M059J (cell line): ENCODE measurements around the gene GNGT2. TPM values are rescaled to one million over a fixed set of nuclear protein-coding genes. Genes with fewer than 3 reads are reported as not detected.

Source experiments
- DNase-seq: peaks from one replicate; pipeline ENCODE4 v3.0.0-alpha.2; 2012; ENCODE audit warnings: low read depth
- total RNA-seq: library from RNA; depleted of rRNA; stranded (reverse); fragments of >200 nt; shearing (Covaris generic); gene quantifications from 2 replicates; pipeline ENCODE4 v1.2.3, GENCODE V29; 2014; rRNA removed

GNGT2 gene
- total RNA-seq: 0.49 TPM in 1 of 2 replicates, not detected in the other

DNA sequence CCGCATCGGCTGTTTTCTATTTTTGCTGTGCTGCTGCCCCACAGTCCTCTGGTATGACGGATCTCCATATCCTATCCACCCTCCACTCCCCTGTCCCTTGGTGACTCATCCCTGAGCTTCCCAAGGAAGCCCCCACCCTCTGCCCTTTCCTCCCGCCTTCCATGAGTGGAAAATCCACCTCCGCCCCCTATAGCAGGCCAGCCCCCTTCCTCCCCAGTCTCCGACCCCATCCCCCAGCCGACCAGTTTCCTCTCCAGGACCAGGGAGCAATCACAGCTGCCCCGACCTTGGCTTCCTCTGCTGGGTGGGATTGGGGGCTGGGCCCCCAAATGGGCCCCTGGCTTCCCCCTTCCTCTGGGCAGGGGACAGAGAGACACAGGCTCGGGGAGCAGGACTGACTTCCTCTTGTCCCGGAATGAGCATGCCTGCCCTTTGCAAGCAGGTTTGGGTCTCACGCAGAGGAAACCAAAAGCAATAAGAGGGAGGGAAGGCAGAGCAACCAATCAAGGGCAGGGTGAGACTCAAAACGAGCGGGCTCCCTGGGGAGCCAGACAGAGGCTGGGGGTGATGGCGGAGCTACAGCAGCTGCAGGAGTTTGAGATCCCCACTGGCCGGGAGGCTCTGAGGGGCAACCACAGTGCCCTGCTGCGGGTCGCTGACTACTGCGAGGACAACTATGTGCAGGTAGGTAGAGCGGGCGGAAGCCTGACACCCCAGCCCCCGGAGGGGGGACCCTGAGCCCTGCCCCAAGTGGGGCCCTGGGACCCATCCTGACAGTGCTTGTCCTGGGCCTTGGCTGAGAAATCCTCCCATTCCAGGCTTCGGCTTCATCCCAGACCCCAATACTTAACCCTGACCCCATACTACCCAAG lies at the start of gene GNGT2, which contains the start of gene ABI3:
GNGT2 (minus strand) TSS at position 417 of the 872 bp plus-strand sequence. CDS start 3,152 bp downstream, outside the sequence.
ABI3 (plus strand) TSS at position 550 of the 872 bp plus-strand sequence; CDS start at position 568, 18 bp downstream.
- no peak for DNase-seq

DNA sequence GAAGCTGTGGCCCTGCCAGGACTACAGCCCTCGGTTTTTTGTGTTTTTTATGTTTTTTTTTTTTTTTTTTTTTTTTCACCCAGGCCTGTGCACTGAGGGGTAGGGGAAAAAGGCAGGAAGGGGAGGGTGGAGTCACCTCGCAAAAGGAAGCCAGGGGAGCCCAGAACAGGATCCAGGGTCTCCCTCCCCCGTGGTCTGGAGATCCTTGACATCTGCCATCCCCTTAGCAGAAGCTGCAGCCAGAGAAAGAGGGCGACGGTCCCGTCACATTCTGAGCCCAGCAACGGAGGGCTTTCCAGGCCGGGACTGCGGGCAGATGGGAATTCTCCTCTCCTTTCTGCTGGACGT lies 49.3 kb upstream of the GNGT2 start:
- no peak for DNase-seq

DNA sequence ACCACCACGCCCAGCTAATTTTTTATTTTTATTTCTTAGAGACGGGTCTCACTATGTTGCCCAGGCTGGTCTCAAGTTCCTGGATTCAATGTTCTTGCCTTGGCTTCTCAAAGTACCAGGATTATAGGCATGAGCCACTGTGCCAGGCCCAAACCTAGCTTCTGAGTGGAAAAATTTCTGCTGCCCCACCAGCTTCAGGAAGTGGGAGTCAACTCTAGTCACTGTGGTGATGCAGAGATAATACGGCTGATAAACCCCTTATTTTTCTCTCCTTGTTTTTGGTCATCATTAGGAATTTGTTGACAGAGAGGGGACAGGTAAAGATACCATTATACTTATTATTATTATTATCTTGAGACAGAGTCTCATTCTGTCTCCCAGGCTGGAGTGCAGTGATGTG lies 48.0 kb upstream of the GNGT2 start:
- DNase-seq: peak; percentile 25

DNA sequence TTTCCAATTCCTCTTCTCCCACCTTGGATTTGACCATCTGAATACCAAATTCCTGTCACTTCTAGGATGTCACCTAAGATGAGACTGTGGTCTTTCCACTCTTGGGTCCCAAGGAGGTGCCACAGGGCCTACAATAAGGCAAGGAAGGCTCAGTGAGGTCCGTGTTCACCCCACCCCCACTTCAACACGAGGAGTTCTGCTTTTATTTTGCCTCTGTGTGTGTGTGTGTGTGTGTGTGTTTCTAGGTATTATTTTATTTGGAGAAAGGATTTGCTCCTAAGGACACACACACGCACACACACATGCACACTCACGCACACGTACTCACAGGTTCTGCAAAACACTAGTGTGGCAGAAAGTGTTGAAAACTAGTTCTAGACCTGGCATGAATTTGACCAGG lies 44.8 kb upstream of the GNGT2 start:
- DNase-seq: no peak

DNA sequence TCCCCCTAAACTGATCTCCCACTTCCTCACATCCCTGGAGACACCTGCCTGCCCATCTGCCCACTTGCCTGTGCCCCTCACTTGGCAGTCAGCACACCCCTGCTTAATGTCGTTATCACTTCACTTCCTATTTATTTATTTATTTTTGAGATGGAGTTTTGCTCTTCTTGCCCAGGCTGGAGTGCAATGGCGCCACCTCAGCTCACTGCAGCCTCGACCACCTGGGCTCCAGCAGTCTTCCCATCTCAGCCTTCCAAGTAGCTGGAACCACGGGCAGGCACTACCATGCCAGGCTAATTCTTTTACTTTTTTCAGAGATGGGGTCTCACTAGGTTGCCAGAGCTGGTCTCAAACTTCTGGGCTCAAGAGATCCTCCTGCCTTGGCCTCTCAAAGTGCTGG lies 43.7 kb upstream of the GNGT2 start:
- DNase-seq: no peak

DNA sequence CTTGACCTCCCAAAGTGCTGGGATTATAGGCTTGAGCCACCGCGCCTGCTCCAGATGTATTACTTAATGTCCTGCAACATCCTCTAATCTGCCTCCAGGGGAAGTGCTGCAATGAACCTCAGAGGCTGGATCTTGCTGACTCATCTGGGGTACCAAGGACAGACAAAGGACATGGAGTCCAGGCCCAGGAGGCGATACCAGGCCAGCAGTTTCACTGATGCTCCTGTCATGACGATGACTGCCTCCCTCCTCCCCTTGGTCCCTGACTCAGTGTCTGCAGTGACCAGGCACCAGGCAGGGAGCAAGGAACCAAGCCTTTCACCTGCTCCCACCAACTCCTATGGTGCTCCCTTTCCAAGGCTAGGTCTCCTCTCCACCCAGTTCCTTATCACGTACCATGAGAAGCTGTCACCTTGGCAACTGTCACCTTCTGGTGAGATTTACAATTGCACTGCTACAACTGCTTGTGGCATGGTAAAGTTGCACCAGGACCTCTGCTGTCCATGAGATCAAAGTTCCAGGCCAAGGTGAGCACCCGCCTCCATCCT lies 41.8 kb upstream of the GNGT2 start:
- peak; percentile 78 for DNase-seq

DNA sequence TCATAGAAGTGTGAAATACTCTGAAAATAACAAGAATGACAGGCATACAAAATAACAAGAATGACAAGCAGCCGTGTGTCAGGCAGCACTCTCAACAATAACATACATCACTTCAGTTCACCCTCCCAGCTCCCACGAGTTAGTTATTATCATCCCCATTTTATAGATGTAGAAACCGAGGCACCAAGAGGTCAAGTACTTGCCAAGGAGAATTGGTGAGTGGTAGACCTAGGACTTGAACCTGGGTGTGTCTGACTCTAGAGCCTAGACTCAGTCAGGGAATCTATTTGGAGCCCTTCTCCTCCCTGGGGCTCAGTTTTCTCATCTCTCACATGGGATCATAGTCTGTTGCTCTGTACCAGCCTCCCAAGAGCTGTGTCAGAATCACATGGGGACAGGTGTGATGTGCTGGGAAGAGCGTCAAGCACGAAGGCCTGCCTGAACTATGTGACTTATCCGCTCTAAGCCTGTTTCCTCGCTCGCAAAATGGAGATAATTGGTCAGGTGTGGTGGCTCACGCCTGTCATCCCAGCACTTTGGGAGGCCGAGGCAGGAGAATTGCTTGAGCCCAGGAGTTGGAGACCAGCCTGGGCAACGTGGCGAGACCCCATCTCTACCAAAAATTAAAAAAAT lies 39.6 kb upstream of the GNGT2 start:
- no peak for DNase-seq

DNA sequence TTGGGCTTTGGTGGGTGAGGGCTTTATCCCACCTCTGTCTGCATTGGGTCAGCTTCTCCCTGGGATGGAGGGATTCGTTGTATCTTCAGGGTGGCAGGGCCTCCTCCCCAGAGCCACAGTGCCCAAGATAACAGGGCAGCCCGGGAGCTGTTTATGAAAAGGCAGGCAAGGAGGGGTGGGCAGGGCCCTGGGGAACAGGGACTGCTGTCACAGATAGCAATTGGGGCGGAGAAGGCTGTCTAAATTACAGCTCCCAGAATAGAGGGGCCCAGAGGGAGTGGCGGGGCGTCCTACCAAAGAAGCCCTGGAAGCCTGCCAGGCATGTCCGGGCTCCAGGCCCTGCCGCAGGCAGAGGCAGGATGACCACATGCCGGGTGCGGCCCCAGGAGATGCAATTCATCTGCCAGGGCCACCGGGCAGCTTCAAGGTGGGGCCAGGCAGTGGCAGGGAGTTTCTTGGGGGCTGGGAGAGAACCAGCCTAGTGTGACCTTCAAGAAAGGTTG lies 39.0 kb upstream of the GNGT2 start:
- DNase-seq: peak; percentile 49

DNA sequence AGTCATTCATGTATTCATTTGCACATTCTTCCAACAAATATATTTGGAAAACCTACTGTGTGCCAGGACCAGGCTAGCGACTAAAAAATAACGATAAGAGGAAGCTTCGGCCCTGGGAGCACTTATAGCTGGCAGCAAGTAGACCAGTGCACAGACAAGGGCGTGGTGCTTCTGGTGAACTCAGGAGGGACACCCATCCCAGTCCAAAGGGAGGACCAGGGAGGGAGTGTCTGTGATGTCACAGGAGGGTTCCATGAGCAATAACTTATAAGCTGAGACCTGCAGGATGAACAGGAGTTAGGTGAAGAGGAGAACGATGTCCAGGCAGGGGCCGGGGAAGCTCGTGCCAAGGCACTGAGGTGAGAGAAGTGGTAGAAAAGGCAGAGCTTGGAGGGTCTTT lies 37.6 kb upstream of the GNGT2 start:
- DNase-seq: no peak

DNA sequence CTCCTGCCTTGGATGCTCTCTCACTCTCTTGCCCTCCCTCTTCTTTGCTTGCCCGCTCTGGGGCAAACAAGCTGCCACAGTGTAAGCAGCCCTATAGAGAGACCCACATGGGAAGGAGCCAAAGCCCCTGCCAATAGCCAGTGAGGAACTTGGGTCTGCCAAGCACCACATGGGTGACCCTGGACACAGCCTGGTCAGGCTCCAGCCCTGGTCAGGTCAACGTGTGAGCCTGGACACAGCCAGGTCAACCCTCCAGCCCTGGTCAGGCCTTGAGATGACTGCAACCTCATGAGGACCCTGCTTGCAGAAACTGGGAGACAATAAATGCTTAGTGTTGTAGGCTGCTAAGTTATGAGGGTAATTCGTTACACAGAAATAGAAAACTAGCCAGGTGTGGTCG lies 34.5 kb upstream of the GNGT2 start:
- DNase-seq: no peak

DNA sequence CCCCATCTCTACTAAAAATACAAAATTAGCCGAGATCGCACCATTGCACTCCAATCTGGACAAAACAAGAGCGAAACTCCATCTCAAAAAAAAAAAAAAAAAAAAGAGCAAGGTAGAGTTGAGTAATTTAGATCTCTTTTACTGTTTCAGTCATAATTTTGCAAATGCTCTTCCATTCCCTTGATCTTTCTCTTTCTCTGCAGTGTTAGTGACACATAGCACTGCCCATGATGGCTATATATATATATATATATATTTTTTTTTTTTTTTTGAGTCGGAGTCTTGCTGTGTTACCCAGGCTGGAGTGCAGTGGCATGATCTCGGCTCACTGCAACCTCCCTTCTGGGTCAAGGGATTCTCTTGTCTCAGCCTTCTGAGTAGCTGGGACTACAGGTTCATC lies 32.4 kb upstream of the GNGT2 start:
- DNase-seq: no peak

DNA sequence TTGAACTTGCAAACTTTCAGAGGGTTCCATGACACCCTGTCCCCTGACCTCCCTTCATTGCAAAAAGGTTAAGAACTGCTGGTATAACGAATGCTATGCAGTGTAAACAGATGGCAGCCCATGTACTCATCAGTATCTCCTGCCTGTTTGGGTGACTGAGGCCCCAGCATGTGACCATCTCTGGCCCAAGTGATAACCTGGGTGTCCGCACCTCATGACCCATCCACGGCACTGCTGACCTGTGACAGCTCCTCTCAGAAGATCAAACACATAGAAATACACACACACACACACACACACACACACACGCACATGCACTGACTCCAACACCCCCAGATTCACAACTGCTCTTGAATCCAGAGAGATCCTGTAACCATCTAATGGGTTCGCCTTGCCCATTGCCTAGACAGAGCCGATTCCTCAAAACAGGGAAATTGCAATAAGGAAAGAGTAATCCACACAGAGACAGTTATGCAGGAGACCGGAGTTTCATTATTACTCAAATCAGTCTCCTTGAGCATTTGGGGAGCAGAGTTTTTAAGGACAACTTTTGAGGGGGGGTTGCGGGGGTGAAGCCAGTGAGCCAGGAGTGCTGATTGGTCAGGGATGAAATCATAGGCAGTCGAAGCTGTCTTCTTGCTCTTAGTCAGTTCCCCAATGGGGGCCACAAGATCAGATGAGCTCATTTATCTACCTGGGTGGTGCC lies 31.5 kb upstream of the GNGT2 start:
- DNase-seq: no peak

DNA sequence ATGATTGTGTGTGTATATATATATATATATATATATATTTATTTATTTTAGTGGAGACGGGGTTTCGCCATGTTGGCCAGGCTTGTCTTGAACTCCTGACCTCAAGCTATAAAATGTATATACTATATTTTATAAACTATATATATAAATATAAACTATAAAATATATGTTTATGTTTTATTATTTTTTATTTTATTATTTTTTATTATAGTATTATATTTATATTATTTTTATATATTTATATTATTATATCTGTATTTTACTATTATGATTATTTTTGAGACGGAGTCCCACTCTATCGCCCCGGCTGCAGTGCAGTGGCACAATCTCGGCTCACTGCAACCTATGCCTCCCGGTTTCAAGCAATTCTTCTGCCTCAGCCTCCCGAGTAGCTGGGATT lies 30.7 kb upstream of the GNGT2 start:
- DNase-seq: no peak

DNA sequence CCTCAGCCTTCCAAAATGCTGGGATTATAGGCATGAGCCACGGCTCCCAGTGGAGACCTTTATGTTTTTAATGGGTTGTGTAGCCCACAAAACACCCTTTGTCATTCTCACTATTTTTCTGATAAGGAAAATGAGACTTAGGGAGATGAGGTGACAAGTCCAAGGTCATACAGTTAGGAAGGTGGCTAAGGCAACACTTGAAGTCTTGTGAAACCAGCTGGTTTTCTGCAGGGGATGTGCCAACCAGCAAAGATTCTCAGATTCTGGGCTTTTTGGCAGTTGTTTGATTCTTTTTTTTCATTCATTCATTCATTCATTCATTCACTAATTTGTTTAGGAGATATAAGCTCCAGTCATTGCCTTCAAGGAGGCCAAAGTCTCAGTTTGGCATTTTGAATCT lies 30.2 kb upstream of the GNGT2 start:
- no peak for DNase-seq

DNA sequence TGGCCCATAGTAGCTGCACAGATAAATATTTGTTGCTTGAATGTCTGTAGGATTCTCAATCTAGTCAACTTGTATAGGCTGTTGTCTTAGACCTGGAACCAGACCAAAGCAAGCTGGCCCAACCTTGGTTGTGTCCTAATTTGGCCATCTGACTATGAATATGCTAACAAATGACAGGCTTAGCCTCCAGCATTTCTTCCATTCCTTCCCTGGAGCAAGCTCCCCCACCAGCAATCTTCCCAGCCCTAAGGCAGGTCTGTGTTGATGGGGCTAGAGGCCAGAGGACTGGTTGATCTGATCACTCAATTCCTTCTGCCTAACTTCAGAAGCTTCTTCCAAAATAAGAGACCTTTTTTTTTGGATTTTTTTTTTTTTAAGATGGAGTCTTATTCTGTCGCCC lies 29.6 kb upstream of the GNGT2 start:
- no peak for DNase-seq

DNA sequence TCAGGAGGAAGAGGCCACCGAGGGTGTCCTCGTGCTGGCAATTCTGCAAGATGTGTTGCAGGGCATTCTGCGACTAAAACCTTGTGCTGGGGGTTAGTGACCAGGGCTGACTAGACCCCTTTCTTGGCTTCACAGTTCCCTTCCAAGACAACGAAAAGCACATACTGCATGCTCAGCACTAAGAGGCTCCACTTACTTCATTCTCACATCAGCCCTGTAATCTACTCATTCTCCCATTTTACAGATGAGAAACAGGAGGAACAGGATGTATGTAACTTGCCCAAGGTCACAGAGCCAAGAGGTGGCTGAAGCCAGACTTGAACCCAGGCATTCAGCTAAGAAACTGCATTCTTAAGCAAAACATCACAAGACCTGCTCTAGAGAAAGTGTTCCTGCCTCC lies 25.5 kb upstream of the GNGT2 start:
- no peak for DNase-seq

DNA sequence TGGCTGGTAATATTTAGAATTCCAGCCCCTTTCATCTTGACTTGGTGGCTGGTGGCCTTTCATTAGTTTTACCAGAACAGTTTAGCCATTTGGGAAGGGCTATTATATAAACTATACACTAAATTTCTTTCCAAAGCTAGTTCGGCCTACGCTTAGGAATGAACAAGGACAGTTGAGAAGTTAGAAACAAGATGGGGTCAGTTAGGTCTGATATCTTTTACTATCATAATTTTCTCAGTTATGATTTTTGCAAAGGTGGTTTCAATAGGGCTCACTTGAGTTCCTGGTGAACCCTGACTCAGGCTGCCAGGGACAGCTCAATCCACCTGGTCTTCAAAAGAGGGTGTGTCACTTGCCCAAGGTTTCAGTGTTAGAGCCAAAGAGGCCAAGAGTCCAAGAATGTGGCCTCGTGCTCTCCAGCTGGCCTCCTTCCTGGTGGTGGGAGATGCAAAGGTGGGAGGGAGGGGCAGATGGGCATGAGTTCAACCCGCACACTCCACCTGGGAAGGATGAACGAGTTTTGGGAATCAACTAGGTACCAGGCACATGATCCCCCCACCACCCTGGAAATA lies 24.2 kb upstream of the GNGT2 start:
- DNase-seq: no peak

DNA sequence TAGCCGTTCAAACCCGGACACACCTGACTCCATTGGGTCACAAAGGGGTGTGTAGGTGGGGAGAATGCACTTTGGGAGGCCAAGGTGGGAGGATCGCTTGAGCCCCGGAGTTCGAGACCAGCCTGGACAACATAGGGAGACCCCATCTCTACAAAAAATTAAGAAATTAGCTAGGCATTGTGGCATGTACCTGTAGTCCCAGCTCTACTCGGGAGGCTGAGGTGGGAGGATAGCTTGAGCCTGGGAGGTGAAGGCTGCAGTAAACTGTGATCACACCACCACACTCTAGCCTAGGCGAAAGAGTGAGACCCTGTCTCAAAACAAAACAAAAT lies 21.2 kb upstream of the GNGT2 start:
- no peak for DNase-seq

DNA sequence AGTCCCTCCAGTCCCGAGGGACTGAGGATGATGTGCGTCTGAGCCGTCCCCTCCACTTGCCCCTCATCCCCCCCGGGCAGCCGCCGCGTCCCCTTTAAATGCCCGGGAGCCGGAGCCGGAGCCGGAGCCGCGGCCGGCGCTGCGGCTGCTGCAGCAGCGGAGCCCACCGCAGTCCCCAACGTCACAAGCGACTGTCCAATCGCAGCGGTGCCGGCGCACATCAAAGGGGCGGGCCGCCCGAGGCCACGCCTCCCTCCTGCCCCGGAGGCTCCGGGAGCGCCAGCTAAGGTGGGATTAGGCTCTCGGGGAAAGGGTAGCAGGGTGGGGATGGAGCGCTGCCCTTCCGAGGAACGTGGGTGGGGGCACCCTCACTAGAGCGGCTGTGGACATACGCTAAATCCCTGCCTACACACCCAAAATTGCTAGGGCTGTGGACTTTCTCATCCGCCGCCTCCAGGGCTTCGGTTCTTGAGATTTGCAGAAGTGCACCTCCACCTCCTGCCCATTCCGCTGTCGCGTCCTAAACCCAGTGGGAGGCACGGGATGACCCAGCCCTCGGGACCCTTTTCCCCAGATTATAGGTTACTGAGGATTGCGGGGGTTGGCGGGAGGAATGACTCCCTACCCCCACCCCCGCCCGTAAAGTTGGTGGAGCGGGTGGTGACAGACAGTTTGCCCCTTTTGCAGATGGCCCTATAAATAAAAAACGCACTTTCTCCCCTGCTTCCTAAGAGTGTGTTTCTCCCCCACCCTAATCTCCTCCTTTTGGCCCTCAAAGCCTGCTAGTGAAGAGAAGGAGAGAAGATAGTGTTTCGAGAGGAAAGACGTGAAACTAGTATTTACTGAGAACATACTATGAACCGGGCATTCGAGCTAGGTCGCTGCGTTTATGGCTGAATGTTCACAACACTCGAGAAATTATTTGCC lies 20.5 kb upstream of the GNGT2 start, which contains the start of gene PHOSPHO1:
PHOSPHO1 (minus strand) TSS at position 152 of the 927 bp plus-strand sequence. CDS start 4,096 bp downstream, outside the sequence.
- peak; percentile 76 for DNase-seq

DNA sequence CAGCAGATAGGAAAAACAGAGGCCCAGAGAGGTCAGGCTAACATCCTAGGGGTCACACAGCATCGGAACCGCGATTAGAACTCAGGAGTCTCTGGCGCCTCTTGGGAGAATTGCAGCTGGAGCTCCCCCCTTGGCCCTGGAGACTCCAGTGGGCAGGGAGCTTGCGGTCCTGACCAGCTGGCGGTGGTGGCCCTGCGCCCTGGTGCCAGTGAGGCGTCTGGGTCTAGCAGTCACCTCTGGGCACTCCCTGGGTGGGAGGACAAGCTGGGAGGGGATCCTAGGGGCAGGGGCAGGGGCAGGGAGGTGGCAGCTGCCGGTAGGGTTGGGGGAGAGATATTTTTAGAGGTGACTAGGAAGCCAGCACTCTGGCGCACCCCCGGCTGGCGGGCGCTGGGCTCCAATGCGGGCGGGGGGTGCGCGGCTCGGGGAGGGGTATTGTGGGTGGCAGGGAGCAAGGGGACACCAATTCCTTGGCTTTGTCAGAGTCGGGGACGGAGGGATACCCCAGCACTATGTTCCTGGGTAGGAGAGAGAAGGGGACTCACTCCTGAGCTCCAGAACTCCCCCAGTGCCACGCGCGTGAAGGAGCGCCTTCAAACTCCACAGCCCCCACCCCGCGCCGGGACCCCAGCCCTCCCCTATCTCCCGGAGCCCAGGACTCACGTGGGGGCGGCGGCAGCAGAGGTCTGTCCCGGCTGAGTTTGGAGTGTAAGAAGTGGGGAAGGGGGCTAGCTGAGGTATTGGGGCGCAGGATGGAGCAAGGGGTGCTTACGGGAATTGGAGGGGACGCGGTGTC lies 19.6 kb upstream of the GNGT2 start:
- DNase-seq: no peak
